GM12878 (cell line): ENCODE measurements around the gene ANKS4B. TPM values are rescaled to one million over a fixed set of nuclear protein-coding genes. Genes with fewer than 3 reads are reported as not detected.

Source experiments
- ATAC-seq: fragments of 200-7000 bp; cut with Tn5 transposase; 3 replicates; pipeline ENCODE4 v1.9.1; 2020; ENCODE audit warnings: mild to moderate bottlenecking, moderate library complexity
- BruUV-seq: library from RNA; stranded (reverse); fragments of 400-500 nt; replicated peaks from 2 replicates; lab custom pipeline; 2021; lab: Mats Ljungman, UMichigan
- CTCF ChIA-PET: fragments of 300-600 bp; sonication (Branson Sonifier 250); formaldehyde crosslinking; extraction: SDS; loops from one replicate; lab custom pipeline; 2021; ENCODE audit warnings: inconsistent platforms; lab: Yijun Ruan, JAX
- POLR2A ChIA-PET: fragments of 350-600 bp; formaldehyde crosslinking; extraction: SDS; loops from one replicate; lab custom pipeline; 2021; ENCODE audit warnings: inconsistent platforms; lab: Charles Lee
- RAD21 ChIA-PET: fragments of 300-600 bp; sonication (Branson Sonifier 250); formaldehyde crosslinking; loops from one replicate; lab custom pipeline; 2023; ENCODE audit warnings: antibody characterized with exemption; ENCODE audit not compliant: unreplicated experiment; lab: Charles Lee
- SMC1A ChIA-PET: fragments of 300-600 bp; sonication (Branson Sonifier 250); formaldehyde crosslinking; loops from one replicate; lab custom pipeline; 2023; ENCODE audit not compliant: unreplicated experiment, uncharacterized antibody; lab: Charles Lee
- DNase-seq: peaks from one replicate; pipeline ENCODE4 v3.0.0-alpha.2; 2011; ENCODE audit warnings: low read depth, low spot score
- FAIRE-seq: peaks from 3 replicates; lab custom pipeline; 2011; peaks lifted over from hg19 to GRCh38; lab: Jason Lieb, UNC
- H2AFZ ChIP-seq: 2 replicates; pipeline ENCODE4 v1.6.0; 2011; ENCODE audit warnings: low read depth, low read length, control low read depth; ENCODE audit not compliant: control insufficient read depth
- H3K27ac ChIP-seq: 2 replicates; pipeline ENCODE4 v1.5.1; 2011; ENCODE audit warnings: control low read depth; ENCODE audit not compliant: control insufficient read depth, insufficient read depth
- H3K27me3 ChIP-seq, 2 experiments: replicated peaks in 1 of 2; 2 replicates each; pipeline versions ENCODE4 v1.6.0 to v1.6.1; 2011; ENCODE audit warnings: low read length in 1 of 2; ENCODE audit not compliant: control insufficient read depth in 2 of 2, insufficient read depth in 2 of 2
- H3K36me3 ChIP-seq, 2 experiments: 2 replicates each; pipeline ENCODE4 v1.5.1; 2011; ENCODE audit warnings: low read length in 1 of 2; ENCODE audit not compliant: control insufficient read depth in 2 of 2, insufficient read depth in 2 of 2
- H3K4me1 ChIP-seq: 2 replicates; pipeline ENCODE4 v1.6.1; 2011; ENCODE audit warnings: mild to moderate bottlenecking, low read length, moderate library complexity, mixed read lengths; ENCODE audit not compliant: control insufficient read depth, insufficient read depth
- H3K4me2 ChIP-seq: 2 replicates; pipeline ENCODE4 v1.6.0; 2011; ENCODE audit warnings: control low read depth; ENCODE audit not compliant: control insufficient read depth, insufficient read depth
- H3K4me3 ChIP-seq: fragments of 200-600 bp; sonication (generic); 2 replicates; pipeline ENCODE4 v1.5.1; 2016
- H3K79me2 ChIP-seq: 2 replicates; pipeline ENCODE4 v1.6.0; 2011; ENCODE audit warnings: low read length; ENCODE audit not compliant: control insufficient read depth, insufficient read depth
- H3K9ac ChIP-seq: 2 replicates; pipeline ENCODE4 v1.8.0; 2011; ENCODE audit warnings: low read length, control low read depth, mixed read lengths; ENCODE audit not compliant: control insufficient read depth, insufficient read depth
- H3K9me3 ChIP-seq: replicated peaks from 3 replicates; pipeline ENCODE4 v1.5.1; 2011; ENCODE audit warnings: mild to moderate bottlenecking, low read length; ENCODE audit not compliant: control insufficient read depth, insufficient read depth
- H4K20me1 ChIP-seq: 2 replicates; pipeline ENCODE4 v1.6.0; 2011; ENCODE audit not compliant: control insufficient read depth, insufficient read depth
- CBFB ChIP-seq: IDR thresholded peaks from 2 replicates; pipeline ENCODE4 v1.6.1; 2016; ENCODE audit warnings: antibody characterized with exemption, low read depth
- DPF2 ChIP-seq: fragments of 450-650 bp; IDR thresholded peaks from 2 replicates; pipeline ENCODE4 v1.6.1; 2017; ENCODE audit warnings: mild to moderate bottlenecking
- GABPA ChIP-seq: IDR thresholded peaks from 2 replicates; pipeline ENCODE4 v1.6.1; 2014; ENCODE audit warnings: antibody characterized with exemption, low read depth, mild to moderate bottlenecking, inconsistent platforms
- TCF3 ChIP-seq: IDR thresholded peaks from 2 replicates; pipeline ENCODE4 v1.6.1; 2012; ENCODE audit warnings: low read depth, mild to moderate bottlenecking, low read length, borderline replicate concordance; ENCODE audit not compliant: insufficient read depth
- YY1 ChIP-seq: IDR thresholded peaks from 2 replicates; pipeline ENCODE4 v1.6.1; 2011; ENCODE audit warnings: low read depth, mild to moderate bottlenecking, low read length
- ZNF217 ChIP-seq: fragments of 450-650 bp; IDR thresholded peaks from 2 replicates; pipeline ENCODE4 v1.6.1; 2017; ENCODE audit warnings: antibody characterized with exemption, mild to moderate bottlenecking
- ZNF24 ChIP-seq: fragments of 450-650 bp; IDR thresholded peaks from 2 replicates; pipeline ENCODE4 v1.6.1; 2017; ENCODE audit warnings: antibody characterized with exemption, mild to moderate bottlenecking
- ZSCAN29 ChIP-seq: fragments of 450-650 bp; IDR thresholded peaks from 2 replicates; pipeline ENCODE4 v1.6.1; 2017; ENCODE audit warnings: mild to moderate bottlenecking, moderate library complexity
- WGBS: methylation state at CpG from one replicate; pipeline ENCODE4 v1.1.6; 2016; ENCODE audit warnings: low lambda C conversion rate; ENCODE audit not compliant: insufficient replicate concordance, insufficient coverage; ENCODE audit errors: missing lambda C conversion rate; 5-methylcytosine and 5-hydroxymethylcytosine counted together
- in situ Hi-C: fragments of 300-500 bp; cut with MboI; formaldehyde crosslinking; loops from 9 replicates; pipeline ENCODE4 v1.14.3; 2018; ENCODE audit warnings: mixed read lengths
- intact Hi-C: fragments of 100-400 bp; cut with micrococcal nuclease; formaldehyde crosslinking; loops from one replicate; pipeline ENCODE4 v1.14.2; 2022; ENCODE audit not compliant: unreplicated experiment
- polyA plus RNA-seq, 11 experiments: library from polyadenylated mRNA; depleted of rRNA in 4 of 11; unstranded in 6 of 11; stranded (reverse) in 5 of 11; fragments of >200 nt; fragmentation: Nextera tagmentation in 4 of 11; fragmentation: Illumina TruSeq in 1 of 11; extraction: Ambion mirVana in 4 of 11; extraction: Trizol in 1 of 11; gene quantifications; 1 replicate in 1 of 11; 2 replicates in 10 of 11; pipeline versions ENCODE4 v1.2.1 to v1.2.3, GENCODE V29; 2011 to 2016; ENCODE audit warnings: inconsistent platforms in 2 of 11, missing spikeins in 2 of 11, low read depth in 1 of 11
- total RNA-seq, 4 experiments: library from RNA; depleted of rRNA in 3 of 4; stranded (reverse); fragments of >200 nt in 3 of 4; fragmentation: Illumina TruSeq in 1 of 4; extraction: Trizol in 1 of 4; gene quantifications; 2 replicates each; pipeline versions ENCODE4 v1.2.1 to v1.2.3, GENCODE V29; 2013 to 2021
- TF ChIP-seq, protein P1 (sequence below): IDR thresholded peaks from 2 replicates; pipeline ENCODE4 v1.6.1; 2011; ENCODE audit warnings: borderline replicate concordance, low read depth, mild to moderate bottlenecking, moderate library complexity, low read length; ENCODE audit not compliant: insufficient read depth, poor library complexity, severe bottlenecking
- TF ChIP-seq, protein P2 (sequence below): fragments of 450-650 bp; IDR thresholded peaks from 2 replicates; pipeline ENCODE4 v1.6.1; 2014; ENCODE audit warnings: mild to moderate bottlenecking
- TF ChIP-seq, protein P3 (sequence below): fragments of 450-650 bp; IDR thresholded peaks from 2 replicates; pipeline ENCODE4 v1.6.1; 2016; ENCODE audit warnings: mild to moderate bottlenecking, moderate library complexity, borderline replicate concordance

ANKS4B gene
- total and polyA plus RNA-seq, 10 of the 15 experiments (the other 5 are each of a cell fraction or from before 2014, with no cell fraction given) = 0.01 to 0.11 (median 0.05) TPM; not detected in 6

DNA sequence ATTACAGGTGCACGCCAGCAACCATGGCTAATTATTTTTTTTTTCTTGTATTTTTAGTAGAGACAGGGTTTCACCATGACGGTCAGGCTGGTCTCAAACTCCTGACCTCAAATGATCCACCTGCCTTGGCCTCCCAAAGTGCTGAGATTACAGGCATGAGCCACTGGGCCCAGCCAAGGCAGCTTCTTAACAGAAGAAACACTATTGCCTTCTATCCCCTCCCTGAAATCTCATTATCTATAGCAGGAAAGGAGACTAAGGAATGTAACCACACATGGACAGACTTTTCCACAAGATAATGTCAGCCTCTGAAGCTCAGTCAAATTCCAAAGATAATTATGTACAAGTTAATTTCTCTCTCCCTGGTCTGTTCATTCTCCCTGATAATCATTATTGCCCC lies 16.4 kb upstream of the ANKS4B start:
- Histone ChIP-seq H3K4me3 (no peak overlapping the region), H3K79me2 (no peaks in the 10 kb centered on the region), H3K27me3 (no peaks in the 10 kb centered on the region), H2AFZ (no peak overlapping the region), H3K9me3 (no peaks in the 10 kb centered on the region; the same call in 2 of the 3 replicates), H3K4me1 (no peaks in the 10 kb centered on the region), H3K36me3 (no peaks in the 10 kb centered on the region), H3K4me2 (no peak overlapping the region), H4K20me1 (no peaks in the 10 kb centered on the region), H3K9ac (no peak overlapping the region), H3K27ac (no peak overlapping the region)
- in situ Hi-C loops = no loop called here
- no peak for DNase-seq
- TF ChIP-seq CBFB (no peak), YY1 (no peak), ZSCAN29 (no peak), DPF2 (no peak), ZNF24 (no peak), GABPA (no peak), TCF3 (no peak), ZNF217 (no peak)
- TF ChIP-seq, protein P1, sequence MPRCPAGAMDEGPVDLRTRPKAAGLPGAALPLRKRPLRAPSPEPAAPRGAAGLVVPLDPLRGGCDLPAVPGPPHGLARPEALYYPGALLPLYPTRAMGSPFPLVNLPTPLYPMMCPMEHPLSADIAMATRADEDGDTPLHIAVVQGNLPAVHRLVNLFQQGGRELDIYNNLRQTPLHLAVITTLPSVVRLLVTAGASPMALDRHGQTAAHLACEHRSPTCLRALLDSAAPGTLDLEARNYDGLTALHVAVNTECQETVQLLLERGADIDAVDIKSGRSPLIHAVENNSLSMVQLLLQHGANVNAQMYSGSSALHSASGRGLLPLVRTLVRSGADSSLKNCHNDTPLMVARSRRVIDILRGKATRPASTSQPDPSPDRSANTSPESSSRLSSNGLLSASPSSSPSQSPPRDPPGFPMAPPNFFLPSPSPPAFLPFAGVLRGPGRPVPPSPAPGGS = no peak
- TF ChIP-seq, protein P2, sequence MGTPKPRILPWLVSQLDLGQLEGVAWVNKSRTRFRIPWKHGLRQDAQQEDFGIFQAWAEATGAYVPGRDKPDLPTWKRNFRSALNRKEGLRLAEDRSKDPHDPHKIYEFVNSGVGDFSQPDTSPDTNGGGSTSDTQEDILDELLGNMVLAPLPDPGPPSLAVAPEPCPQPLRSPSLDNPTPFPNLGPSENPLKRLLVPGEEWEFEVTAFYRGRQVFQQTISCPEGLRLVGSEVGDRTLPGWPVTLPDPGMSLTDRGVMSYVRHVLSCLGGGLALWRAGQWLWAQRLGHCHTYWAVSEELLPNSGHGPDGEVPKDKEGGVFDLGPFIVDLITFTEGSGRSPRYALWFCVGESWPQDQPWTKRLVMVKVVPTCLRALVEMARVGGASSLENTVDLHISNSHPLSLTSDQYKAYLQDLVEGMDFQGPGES = no peak
- TF ChIP-seq, protein P3, sequence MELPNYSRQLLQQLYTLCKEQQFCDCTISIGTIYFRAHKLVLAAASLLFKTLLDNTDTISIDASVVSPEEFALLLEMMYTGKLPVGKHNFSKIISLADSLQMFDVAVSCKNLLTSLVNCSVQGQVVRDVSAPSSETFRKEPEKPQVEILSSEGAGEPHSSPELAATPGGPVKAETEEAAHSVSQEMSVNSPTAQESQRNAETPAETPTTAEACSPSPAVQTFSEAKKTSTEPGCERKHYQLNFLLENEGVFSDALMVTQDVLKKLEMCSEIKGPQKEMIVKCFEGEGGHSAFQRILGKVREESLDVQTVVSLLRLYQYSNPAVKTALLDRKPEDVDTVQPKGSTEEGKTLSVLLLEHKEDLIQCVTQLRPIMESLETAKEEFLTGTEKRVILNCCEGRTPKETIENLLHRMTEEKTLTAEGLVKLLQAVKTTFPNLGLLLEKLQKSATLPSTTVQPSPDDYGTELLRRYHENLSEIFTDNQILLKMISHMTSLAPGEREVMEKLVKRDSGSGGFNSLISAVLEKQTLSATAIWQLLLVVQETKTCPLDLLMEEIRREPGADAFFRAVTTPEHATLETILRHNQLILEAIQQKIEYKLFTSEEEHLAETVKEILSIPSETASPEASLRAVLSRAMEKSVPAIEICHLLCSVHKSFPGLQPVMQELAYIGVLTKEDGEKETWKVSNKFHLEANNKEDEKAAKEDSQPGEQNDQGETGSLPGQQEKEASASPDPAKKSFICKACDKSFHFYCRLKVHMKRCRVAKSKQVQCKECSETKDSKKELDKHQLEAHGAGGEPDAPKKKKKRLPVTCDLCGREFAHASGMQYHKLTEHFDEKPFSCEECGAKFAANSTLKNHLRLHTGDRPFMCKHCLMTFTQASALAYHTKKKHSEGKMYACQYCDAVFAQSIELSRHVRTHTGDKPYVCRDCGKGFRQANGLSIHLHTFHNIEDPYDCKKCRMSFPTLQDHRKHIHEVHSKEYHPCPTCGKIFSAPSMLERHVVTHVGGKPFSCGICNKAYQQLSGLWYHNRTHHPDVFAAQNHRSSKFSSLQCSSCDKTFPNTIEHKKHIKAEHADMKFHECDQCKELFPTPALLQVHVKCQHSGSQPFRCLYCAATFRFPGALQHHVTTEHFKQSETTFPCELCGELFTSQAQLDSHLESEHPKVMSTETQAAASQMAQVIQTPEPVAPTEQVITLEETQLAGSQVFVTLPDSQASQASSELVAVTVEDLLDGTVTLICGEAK = no peak
- ChIA-PET RAD21 (no interaction called here), CTCF (no interaction called here), POLR2A (no interaction called here), SMC1A (no interaction called here)
- intact Hi-C loops = no loop called here
- ATAC-seq = no peak
- no TSS peak for BruUV-seq
- 38% methylated on average over 2 of the region's 2 CpGs for WGBS
- FAIRE-seq = no peak
